ENCODE results near the gene CA11. TPM values are rescaled to one million over a fixed set of nuclear protein-coding genes. Genes with fewer than 3 reads are reported as not detected.

CA11 gene
- total and polyA plus RNA-seq, 9 of the 15 experiments (the other 6 are each of a cell fraction or from before 2014, with no cell fraction given): 2.9 to 19.9 (median 8.3) TPM

GRCh38 chr19:48676887-48677286, 30.9 kb upstream of the CA11 start:
- 67% methylated on average over 13 of the region's 13 CpGs for WGBS (ENCODE audit: insufficient coverage, low coverage, missing lambda C conversion rate)
- Histone ChIP-seq H3K36me3 (ENCODE audit: control insufficient read depth, insufficient read depth, low read length) (no peaks in the 10 kb centered on the region), H3K9ac (ENCODE audit: insufficient read depth in 1 of 2, low read depth in 2 of 2, low read length in 2 of 2) (no peak overlapping the region), H3K4me3 (no peak overlapping the region), H3K27ac (ENCODE audit: extremely low read depth, low read depth, low read length) (no peak overlapping the region), H3K4me2 (ENCODE audit: insufficient read depth, low read length) (no peak overlapping the region), H3K9me1 (ENCODE audit: control insufficient read depth, insufficient read depth, low read length) (no peaks in the 10 kb centered on the region), H3K4me1 (replicated peaks in 1 of 2; ENCODE audit: control insufficient read depth in 2 of 2, insufficient read depth in 2 of 2, low read length in 2 of 2) (peaks cover 23 to 69% of the 10 kb centered on the region in 2 experiments), H4K20me1 (replicated peaks; ENCODE audit: control insufficient read depth, insufficient read depth, low read length) (no peaks in the 10 kb centered on the region), H3K79me2 (ENCODE audit: control insufficient read depth, insufficient read depth, low read length) (no peaks in the 10 kb centered on the region), H3K27me3 (ENCODE audit: control insufficient read depth in 2 of 2, insufficient read depth in 2 of 2, low read length in 2 of 2) (no peaks in the 10 kb centered on the region), H2AFZ (ENCODE audit: low read depth, low read length) (no peak overlapping the region), H3K9me3 (replicated peaks; ENCODE audit: control insufficient read depth, insufficient read depth, low read depth, low read length) (no peaks in the 10 kb centered on the region)
- in situ Hi-C loops (cut with MboI): no loop called here
- CTCF ChIA-PET (ENCODE audit: low intra/inter-chr PET ratio): no interaction called here
- no TSS peak for BruUV-seq (replicated peaks)
- intact Hi-C loops (cut with micrococcal nuclease): no loop called here
- POLR2A ChIA-PET: no interaction called here
- FAIRE-seq (no peak), ATAC-seq (no peak), DNase-seq (ENCODE audit: extremely low read depth in 1 of 4, low spot score in 3 of 4) (no peak)
- no peak for TF ChIP-seq EHMT2 (IDR thresholded peaks at IDR 0.05)
- TF ChIP-seq, protein P1, sequence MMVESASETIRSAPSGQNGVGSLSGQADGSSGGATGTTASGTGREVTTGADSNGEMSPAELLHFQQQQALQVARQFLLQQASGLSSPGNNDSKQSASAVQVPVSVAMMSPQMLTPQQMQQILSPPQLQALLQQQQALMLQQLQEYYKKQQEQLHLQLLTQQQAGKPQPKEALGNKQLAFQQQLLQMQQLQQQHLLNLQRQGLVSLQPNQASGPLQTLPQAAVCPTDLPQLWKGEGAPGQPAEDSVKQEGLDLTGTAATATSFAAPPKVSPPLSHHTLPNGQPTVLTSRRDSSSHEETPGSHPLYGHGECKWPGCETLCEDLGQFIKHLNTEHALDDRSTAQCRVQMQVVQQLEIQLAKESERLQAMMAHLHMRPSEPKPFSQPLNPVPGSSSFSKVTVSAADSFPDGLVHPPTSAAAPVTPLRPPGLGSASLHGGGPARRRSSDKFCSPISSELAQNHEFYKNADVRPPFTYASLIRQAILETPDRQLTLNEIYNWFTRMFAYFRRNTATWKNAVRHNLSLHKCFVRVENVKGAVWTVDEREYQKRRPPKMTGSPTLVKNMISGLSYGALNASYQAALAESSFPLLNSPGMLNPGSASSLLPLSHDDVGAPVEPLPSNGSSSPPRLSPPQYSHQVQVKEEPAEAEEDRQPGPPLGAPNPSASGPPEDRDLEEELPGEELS (CRISPR knock-in tag; IDR thresholded peaks at IDR 0.05; ENCODE audit: borderline replicate concordance): no peak
- no peak for TF ChIP-seq MLLT1 (IDR thresholded peaks at IDR 0.05)
- no peak for TF ChIP-seq HMGXB4 (CRISPR knock-in tag; IDR thresholded peaks at IDR 0.05)
- no peak for TF ChIP-seq BRCA1 (IDR thresholded peaks at IDR 0.05)
- TF ChIP-seq BRCA1 (CRISPR knock-in tag; IDR thresholded peaks at IDR 0.05): no peak
- TF ChIP-seq NFE2L1 (tag; IDR thresholded peaks at IDR 0.05; ENCODE audit: borderline replicate concordance, low read depth): no peak
- TF ChIP-seq ADNP (tag; IDR thresholded peaks at IDR 0.05): no peak
- no peak for TF ChIP-seq ZNF57 (CRISPR knock-in tag; IDR thresholded peaks at IDR 0.05)
- 0 out of 2 replicates have a peak, but pooled peaks have one; percentile 47 for TF ChIP-seq CEBPB (tag; IDR thresholded peaks at IDR 0.05)

Measured in K562 (cell line).